ENCODE data around the gene MYRF.

The MYRF gene

GRCh38 chr11:61820174-61820573 lies 67.7 kb downstream of the MYRF start:
- no peak overlapping the region for H2AFZ ChIP-seq (ENCODE audit: low read depth, low read length)
- H3K79me2 ChIP-seq (ENCODE audit: insufficient read depth, low read length): peaks cover 22% of the 10 kb centered on the region
- H3K9me3 ChIP-seq (ENCODE audit: insufficient read depth, low read length, severe bottlenecking): no peaks in the 10 kb centered on the region
- no peaks in the 10 kb centered on the region for H3K27me3 ChIP-seq (ENCODE audit: insufficient read depth, low read length, poor library complexity)
- no peak overlapping the region for H3K27ac ChIP-seq (ENCODE audit: low read length)
- peaks cover 10% of the 10 kb centered on the region; the same call in 1 of the 2 replicates for H3K36me3 ChIP-seq (ENCODE audit: insufficient read depth, low read length)
- no peak overlapping the region for H3K9ac ChIP-seq (ENCODE audit: low read depth, low read length)
- DNase-seq (no peak), ATAC-seq (ENCODE audit: insufficient read depth, low read depth) (no peak)
- peaks cover 14% of the 10 kb centered on the region for H3K4me1 ChIP-seq (ENCODE audit: insufficient read depth, low read length)
- no peaks in the 10 kb centered on the region for H4K20me1 ChIP-seq (ENCODE audit: insufficient read depth, low read length)
- no peak overlapping the region for H3K4me2 ChIP-seq (ENCODE audit: insufficient read depth, low read length)
- TF ChIP-seq CTCF (IDR thresholded peaks at IDR 0.05; ENCODE audit: borderline replicate concordance, extremely low read depth, low read length, poor library complexity, severe bottlenecking) (no peak), EZH2 (IDR thresholded peaks at IDR 0.05; ENCODE audit: borderline replicate concordance, low read depth, low read length, severe bottlenecking) (no peak)
- no peak overlapping the region for H3K4me3 ChIP-seq (ENCODE audit: low read depth in 1 of 2, low read length in 2 of 2)

GRCh38 chr11:61826930-61827570 lies 74.6 kb downstream of the MYRF start:
- TF ChIP-seq CTCF (IDR thresholded peaks at IDR 0.05; ENCODE audit: borderline replicate concordance, extremely low read depth, low read length, poor library complexity, severe bottlenecking): no peak
- no peak for TF ChIP-seq EZH2 (IDR thresholded peaks at IDR 0.05; ENCODE audit: borderline replicate concordance, low read depth, low read length, severe bottlenecking)
- ATAC-seq (ENCODE audit: insufficient read depth, low read depth) (peak; percentile 27), DNase-seq (peak; percentile 69)
- peaks cover 53% of the 10 kb centered on the region for H3K79me2 ChIP-seq (ENCODE audit: insufficient read depth, low read length)
- H3K9ac ChIP-seq (ENCODE audit: low read depth, low read length): peak overlapping the region; percentile 90
- H3K4me1 ChIP-seq (ENCODE audit: insufficient read depth, low read length): peaks cover 42% of the 10 kb centered on the region
- H3K36me3 ChIP-seq (ENCODE audit: insufficient read depth, low read length): peaks cover 39% of the 10 kb centered on the region
- H4K20me1 ChIP-seq (ENCODE audit: insufficient read depth, low read length): peaks cover 31% of the 10 kb centered on the region
- peak overlapping the region; percentile 46 to 84 for H3K4me3 ChIP-seq (ENCODE audit: low read depth in 1 of 2, low read length in 2 of 2)
- H3K9me3 ChIP-seq (ENCODE audit: insufficient read depth, low read length, severe bottlenecking): no peaks in the 10 kb centered on the region
- peak overlapping the region; percentile 81 for H3K4me2 ChIP-seq (ENCODE audit: insufficient read depth, low read length)
- H2AFZ ChIP-seq (ENCODE audit: low read depth, low read length): peak overlapping the region; percentile 64
- H3K27ac ChIP-seq (ENCODE audit: low read length): peak overlapping the region; percentile 99
- no peaks in the 10 kb centered on the region for H3K27me3 ChIP-seq (ENCODE audit: insufficient read depth, low read length, poor library complexity)

GRCh38 chr11:61827571-61828378 lies 75.3 kb downstream of the MYRF start, which contains the start of gene FADS2:
Gene FADS2 (plus strand): TSS chr11:61828300. CDS start chr11:61828391, 91 bp downstream.
- ATAC-seq (ENCODE audit: insufficient read depth, low read depth) (peak; percentile 82), DNase-seq (peak; percentile 96)
- Histone ChIP-seq H3K36me3 (ENCODE audit: insufficient read depth, low read length) (peaks cover 46% of the 10 kb centered on the region), H3K4me2 (ENCODE audit: insufficient read depth, low read length) (peak within 1 kb of the TSS; percentile 81), H3K79me2 (ENCODE audit: insufficient read depth, low read length) (peaks cover 60% of the 10 kb centered on the region), H3K9ac (ENCODE audit: low read depth, low read length) (peak within 1 kb of the TSS; percentile 90), H4K20me1 (ENCODE audit: insufficient read depth, low read length) (peaks cover 39% of the 10 kb centered on the region), H3K4me1 (ENCODE audit: insufficient read depth, low read length) (peaks cover 50% of the 10 kb centered on the region), H3K4me3 (ENCODE audit: low read depth in 1 of 2, low read length in 2 of 2) (peak within 1 kb of the TSS; percentile 46 to 84), H3K27me3 (ENCODE audit: insufficient read depth, low read length, poor library complexity) (no peaks in the 10 kb centered on the region), H3K27ac (ENCODE audit: low read length) (peak within 1 kb of the TSS; percentile 99), H2AFZ (ENCODE audit: low read depth, low read length) (peak within 1 kb of the TSS; percentile 64), H3K9me3 (ENCODE audit: insufficient read depth, low read length, severe bottlenecking) (no peaks in the 10 kb centered on the region)
- TF ChIP-seq EZH2 (IDR thresholded peaks at IDR 0.05; ENCODE audit: borderline replicate concordance, low read depth, low read length, severe bottlenecking) (no peak), CTCF (IDR thresholded peaks at IDR 0.05; ENCODE audit: borderline replicate concordance, extremely low read depth, low read length, poor library complexity, severe bottlenecking) (peak; percentile 25)

All from DND-41 (cell line).